Pancreas (tissue), 10 donors: ENCODE measurements around the gene ATF2. TPM values are rescaled to one million over a fixed set of nuclear protein-coding genes. Genes with fewer than 3 reads are reported as not detected.

Source experiments
- ATAC-seq, 4 donors: fragments of 200-7000 bp; cut with Tn5 transposase; one replicate each; pipeline versions ENCODE4 v1.8.0 to v1.9.1; 2020; ENCODE audit warnings: mild to moderate bottlenecking in 4 of 4, moderate library complexity in 4 of 4
- DNase-seq, 6 donors: peaks; one replicate each; pipeline ENCODE4 v3.0.0-alpha.2; 2020
- FAIRE-seq: peaks from 2 replicates; lab custom pipeline; 2012; peaks lifted over from hg19 to GRCh38; lab: Jason Lieb, UNC
- H3K27ac ChIP-seq, 4 donors: fragments of 200-600 bp; sonication (generic); 1 replicate in 3 of 4; 2 replicates in 1 of 4; pipeline versions ENCODE4 v1.5.0 to v1.8.0; 2020
- H3K27me3 ChIP-seq, 4 donors: fragments of 200-600 bp; one replicate each; pipeline ENCODE4 v1.8.0; 2021
- H3K36me3 ChIP-seq, 3 donors: fragments of 200-600 bp; sonication (generic) in 1 of 3; one replicate each; pipeline versions ENCODE4 v1.5.0 to v1.8.0; 2020 to 2021
- H3K4me1 ChIP-seq, 3 donors: fragments of 200-600 bp; one replicate each; pipeline ENCODE4 v1.8.0; 2021
- H3K4me3 ChIP-seq, 4 donors: fragments of 200-600 bp; sonication (generic) in 2 of 4; one replicate each; pipeline versions ENCODE4 v1.5.0 to v1.8.0; 2020 to 2021
- H3K9me3 ChIP-seq, 4 donors: fragments of 200-600 bp; one replicate each; pipeline ENCODE4 v1.8.0; 2021
- WGBS, 2 donors: extraction: QIAGEN DNeasy Blood & Tissue Kit; methylation state at CpG; one replicate each; pipeline ENCODE4 v1.1.7; 2013; 5-methylcytosine and 5-hydroxymethylcytosine counted together
- intact Hi-C, 3 donors: fragments of 100-400 bp; cut with DNase I; formaldehyde crosslinking; loops; one replicate each; pipeline versions ENCODE4 v1.11.1 to v1.14.2; 2022
- polyA plus RNA-seq, 2 donors: library from polyadenylated mRNA; stranded (reverse); fragments of 200-250 nt; gene quantifications; one replicate each; pipeline ENCODE4 v1.2.3, GENCODE V29; 2013
- total RNA-seq, 6 donors: library from RNA; stranded (reverse); fragmentation: NEBNext Ultra II Directional in 4 of 6; extraction: Animal tissue kit (Norgen Biotek cat#: 25700) in 4 of 6; gene quantifications; one replicate each; pipeline versions ENCODE4 v1.2.1 to v1.2.4, GENCODE V29; 2021 to 2023
- TF ChIP-seq, protein P1 (sequence below), 4 donors: fragments of 200-600 bp; sonication (generic) in 3 of 4; IDR thresholded peaks; one replicate each; pipeline versions ENCODE4 v1.5.0 to v1.8.0; 2021; ENCODE audit warnings: antibody characterized with exemption in 4 of 4
- donor health status: healthy with polysubstance abuse.
- donor health status: DM: no; HTN: no; CAD: no; lungs with moderate emphysema.
- donor health status: DM: no; HTN: no; CAD: no.
- donor health status: control.
- donor health status: control.
- donor health status: Bipolar disorder and iron deficiency.
- donor health status: DM: yes; HTN: yes; CAD: no.
- donor health status: DM: no; HTN: no; CAD: no.
- donor health status: DM: no; HTN: no; CAD: no.
- donor health status: DM: yes; HTN: yes; CAD: no.

The ATF2 gene
- total and polyA plus RNA-seq, 8 donors = 7.9 to 36.1 (median 22.7) TPM

DNA sequence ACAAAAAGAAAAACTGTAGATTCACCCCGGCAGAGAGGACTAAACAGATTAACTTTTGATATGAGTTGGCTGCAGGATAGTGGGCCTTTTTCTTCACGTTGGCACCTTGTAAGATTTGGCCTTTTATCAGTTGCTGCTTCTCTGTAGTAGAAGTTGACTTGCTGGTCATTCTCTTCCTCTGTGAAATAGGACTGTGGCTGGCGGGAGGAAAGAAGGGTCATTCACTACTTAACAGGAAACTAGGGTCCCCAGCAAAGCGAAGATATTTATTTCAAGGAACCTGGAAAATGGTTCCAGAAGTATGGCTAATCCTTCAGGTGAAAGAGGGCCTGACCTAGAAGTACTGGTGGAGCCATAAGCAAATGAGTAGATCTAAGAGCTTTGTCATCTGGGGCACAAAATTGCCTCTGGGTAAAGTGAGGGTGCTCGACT lies 13.9 kb upstream of the ATF2 start:
- DNase-seq (no peak), ATAC-seq (no peak), FAIRE-seq (no peak)
- H3K4me1 ChIP-seq = peaks cover 0 to 9% (median 0%) of the 10 kb centered on the region in 3 donors
- H3K27me3 ChIP-seq = no peaks in the 10 kb centered on the region
- 44 to 57% methylated on average over 5 of the region's 5 CpGs for WGBS, 2 donors
- TF ChIP-seq, protein P1, sequence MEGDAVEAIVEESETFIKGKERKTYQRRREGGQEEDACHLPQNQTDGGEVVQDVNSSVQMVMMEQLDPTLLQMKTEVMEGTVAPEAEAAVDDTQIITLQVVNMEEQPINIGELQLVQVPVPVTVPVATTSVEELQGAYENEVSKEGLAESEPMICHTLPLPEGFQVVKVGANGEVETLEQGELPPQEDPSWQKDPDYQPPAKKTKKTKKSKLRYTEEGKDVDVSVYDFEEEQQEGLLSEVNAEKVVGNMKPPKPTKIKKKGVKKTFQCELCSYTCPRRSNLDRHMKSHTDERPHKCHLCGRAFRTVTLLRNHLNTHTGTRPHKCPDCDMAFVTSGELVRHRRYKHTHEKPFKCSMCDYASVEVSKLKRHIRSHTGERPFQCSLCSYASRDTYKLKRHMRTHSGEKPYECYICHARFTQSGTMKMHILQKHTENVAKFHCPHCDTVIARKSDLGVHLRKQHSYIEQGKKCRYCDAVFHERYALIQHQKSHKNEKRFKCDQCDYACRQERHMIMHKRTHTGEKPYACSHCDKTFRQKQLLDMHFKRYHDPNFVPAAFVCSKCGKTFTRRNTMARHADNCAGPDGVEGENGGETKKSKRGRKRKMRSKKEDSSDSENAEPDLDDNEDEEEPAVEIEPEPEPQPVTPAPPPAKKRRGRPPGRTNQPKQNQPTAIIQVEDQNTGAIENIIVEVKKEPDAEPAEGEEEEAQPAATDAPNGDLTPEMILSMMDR (IDR thresholded peaks at IDR 0.05) = no peak
- H3K27ac ChIP-seq = peak overlapping the region in 3 of 4 donors; percentile 46 to 80 (median 79)
- H3K4me3 ChIP-seq = peak overlapping the region in 3 of 4 donors; percentile 74 to 95 (median 76)
- no peaks in the 10 kb centered on the region for H3K9me3 ChIP-seq
- intact Hi-C loops = no loop called here
- peaks cover 0 to 16% (median 9%) of the 10 kb centered on the region in 3 donors for H3K36me3 ChIP-seq

DNA sequence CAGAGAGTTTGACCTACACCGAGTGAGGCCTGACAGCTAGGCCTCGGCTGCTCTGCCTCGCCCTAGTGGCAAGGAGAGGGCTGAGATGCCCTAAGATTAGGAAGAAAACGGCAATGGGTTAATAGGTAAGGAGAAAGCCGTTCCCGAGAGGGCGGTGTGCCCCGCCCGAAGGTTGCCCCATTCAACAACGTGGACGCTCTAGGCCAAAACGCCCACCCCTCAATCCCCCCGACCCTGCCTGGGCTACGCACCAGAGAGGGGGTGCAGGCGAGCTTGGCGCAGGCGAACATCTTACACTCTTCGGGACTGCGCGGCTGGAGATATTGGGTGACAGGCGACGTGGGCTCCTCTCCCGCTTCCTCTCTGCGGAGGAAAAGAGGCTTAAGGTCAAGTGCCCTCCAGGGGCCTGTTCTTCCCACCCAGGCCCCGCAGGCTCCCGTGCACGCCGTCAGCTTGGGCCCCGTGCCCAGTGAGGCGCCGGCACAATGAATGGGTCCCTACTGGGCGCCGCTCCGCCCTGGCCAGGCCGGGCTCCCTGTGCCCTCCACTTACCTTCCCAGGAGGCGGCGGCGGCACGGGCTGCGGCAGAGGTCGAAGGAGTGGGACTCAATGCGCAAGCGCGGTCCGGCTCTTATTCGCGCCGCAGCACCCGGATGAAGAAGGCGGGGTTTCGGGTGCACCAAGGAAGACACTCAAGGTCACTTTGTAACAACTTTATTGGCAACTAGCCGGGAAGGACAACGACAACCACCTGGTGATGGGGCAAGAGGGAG lies 13.3 kb upstream of the ATF2 start, which contains the start of gene ATP5MC3:
TSS of gene ATP5MC3 (minus strand) at position 607 of the 773 bp plus-strand sequence. CDS start at position 290, 317 bp downstream.
- Histone ChIP-seq H3K4me3 (peak within 1 kb of the TSS; percentile 65 to 95 (median 75)), H3K27me3 (no peaks in the 10 kb centered on the region), H3K4me1 (peaks cover 0 to 9% (median 0%) of the 10 kb centered on the region in 3 donors), H3K9me3 (no peaks in the 10 kb centered on the region), H3K36me3 (peaks cover 0 to 16% (median 9%) of the 10 kb centered on the region in 3 donors), H3K27ac (peak within 1 kb of the TSS; percentile 46 to 80 (median 78))
- 0 to 1% methylated on average over 53 of the region's 53 CpGs for WGBS, 2 donors
- DNase-seq = peak; percentile 91 to 97 (median 93)
- intact Hi-C loops = no loop called here
- no peak for FAIRE-seq
- peak; percentile 97 to 99 (median 99) for ATAC-seq
- TF ChIP-seq, protein P1 (IDR thresholded peaks at IDR 0.05) = no peak

DNA sequence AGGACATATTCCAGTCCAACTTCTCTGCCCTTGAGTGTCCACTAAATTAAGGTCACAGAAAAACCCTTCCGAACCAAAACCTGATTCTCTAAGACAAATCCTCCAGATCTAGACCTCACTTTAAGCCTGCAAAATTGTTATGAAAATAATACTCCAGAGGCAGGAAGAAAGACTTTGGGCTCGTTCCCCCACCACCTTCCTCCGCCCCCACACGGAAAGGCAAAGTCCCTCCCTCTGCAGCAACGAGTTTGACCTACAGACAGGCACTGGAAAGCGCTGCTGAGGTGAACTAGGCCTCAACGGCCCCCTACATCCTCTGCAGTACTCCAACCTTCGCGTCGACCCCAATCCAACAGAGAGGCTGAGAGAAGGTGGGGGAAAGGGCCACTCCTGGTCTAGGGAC lies 12.7 kb upstream of the ATF2 start:
- FAIRE-seq (no peak), DNase-seq (peak in 5 of 6 donors; percentile 18 to 60 (median 28)), ATAC-seq (peak; percentile 53 to 86 (median 72))
- Histone ChIP-seq H3K27me3 (no peaks in the 10 kb centered on the region), H3K36me3 (peaks cover 0 to 16% (median 9%) of the 10 kb centered on the region in 3 donors), H3K4me1 (peaks cover 0 to 9% (median 0%) of the 10 kb centered on the region in 3 donors), H3K4me3 (peak overlapping the region; percentile 65 to 95 (median 75)), H3K9me3 (no peaks in the 10 kb centered on the region), H3K27ac (peak overlapping the region; percentile 46 to 80 (median 78))
- TF ChIP-seq, protein P1 (IDR thresholded peaks at IDR 0.05) = no peak
- intact Hi-C loops = no loop called here
- WGBS, 2 donors = 4 to 5% methylated on average over 10 of the region's 10 CpGs

DNA sequence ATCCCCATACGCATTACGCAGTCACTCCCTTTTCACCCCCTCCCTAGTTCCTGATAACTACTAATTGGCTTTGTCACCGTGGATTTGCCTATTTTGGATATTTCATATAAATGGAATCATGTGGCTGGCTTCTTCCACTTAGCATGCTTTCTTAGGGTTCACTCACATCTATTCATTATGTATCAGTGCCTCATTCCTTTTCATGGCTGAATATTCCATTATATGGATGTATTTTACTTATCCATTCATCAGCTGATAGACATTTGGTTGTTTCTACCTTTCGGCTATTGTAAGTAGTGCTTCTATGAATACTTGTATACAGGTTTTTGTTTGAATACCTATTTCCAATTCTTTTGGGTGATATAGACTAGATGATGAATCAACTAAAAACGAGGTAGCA lies 8.6 kb upstream of the ATF2 start:
- Histone ChIP-seq H3K4me3 (no peak overlapping the region), H3K27ac (no peak overlapping the region), H3K9me3 (no peaks in the 10 kb centered on the region), H3K27me3 (no peaks in the 10 kb centered on the region), H3K36me3 (peaks cover 0 to 16% (median 9%) of the 10 kb centered on the region in 3 donors), H3K4me1 (peaks cover 0 to 9% (median 0%) of the 10 kb centered on the region in 3 donors)
- DNase-seq = no peak
- TF ChIP-seq, protein P1 (IDR thresholded peaks at IDR 0.05) = no peak
- no peak for ATAC-seq
- FAIRE-seq = no peak
- 69 to 73% methylated on average over 5 of the region's 5 CpGs for WGBS, 2 donors
- intact Hi-C loops = no loop called here
